BE2C (cell line): ENCODE measurements around the gene ANKRD11.
A peak's percentile ranks its signal among the peaks of the same experiment; 100 is the strongest.

Experiments used
- DNase-seq: peaks from one replicate; pipeline ENCODE4 v3.0.0-alpha.2; 2020
- H3K27me3 ChIP-seq: fragments of 250-450 bp; sonication (Bioruptor Pico); 2 replicates; pipeline ENCODE4 v1.5.1; 2020; ENCODE audit warnings: mild to moderate bottlenecking
- H3K36me3 ChIP-seq: fragments of 250-450 bp; sonication (Bioruptor Pico); 2 replicates; pipeline ENCODE4 v1.5.1; 2020; ENCODE audit warnings: mild to moderate bottlenecking
- H3K4me1 ChIP-seq: fragments of 250-450 bp; sonication (Bioruptor Pico); 2 replicates; pipeline ENCODE4 v1.5.1; 2020
- H3K4me3 ChIP-seq: 2 replicates; pipeline ENCODE4 v1.5.1; 2011; ENCODE audit warnings: low read depth, low read length
- H3K9me3 ChIP-seq: fragments of 250-450 bp; sonication (Bioruptor Pico); 2 replicates; pipeline ENCODE4 v1.5.1; 2020
- TF ChIP-seq, protein P1 (sequence below): IDR thresholded peaks from 2 replicates; pipeline ENCODE4 v1.5.1; 2012; ENCODE audit warnings: mild to moderate bottlenecking, low read depth, low read length

Gene ANKRD11

DNA sequence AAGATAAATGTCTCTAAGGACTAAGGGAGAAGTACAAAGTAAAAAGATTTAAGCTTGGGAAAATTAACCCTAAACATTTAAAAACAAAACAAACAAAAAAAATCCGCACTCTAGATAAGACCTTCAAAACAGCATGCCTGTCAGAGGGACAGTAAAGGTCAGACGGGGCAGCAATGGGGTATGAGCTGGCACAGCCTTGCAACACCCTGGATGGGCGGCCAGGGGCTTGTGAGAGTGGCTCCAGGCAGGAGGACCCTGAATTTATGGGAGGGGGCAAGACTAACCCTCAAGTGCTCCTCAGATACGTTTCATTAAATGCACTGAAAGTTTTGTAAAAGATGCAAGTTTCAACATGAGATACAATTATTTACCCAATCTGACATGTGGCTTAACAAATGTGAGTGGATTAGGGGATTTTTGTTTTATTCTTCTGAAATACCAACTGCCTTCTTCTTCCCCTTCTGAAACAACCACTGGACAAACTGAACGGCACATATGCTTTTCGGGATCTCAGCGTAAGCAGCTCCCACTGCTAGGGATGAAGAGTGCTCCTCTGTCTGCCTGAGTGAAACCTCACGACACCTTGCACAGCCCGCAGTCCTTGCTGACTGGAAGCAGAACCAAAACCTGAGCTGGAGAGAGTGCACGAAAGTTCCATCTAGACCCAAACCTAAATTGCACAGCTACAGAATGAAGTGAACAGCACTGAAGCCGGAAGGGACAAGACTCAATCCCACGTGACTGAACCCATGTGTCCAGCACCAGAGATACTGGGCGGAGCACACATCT is 128.4 kb downstream of the ANKRD11 start:
- TF ChIP-seq, protein P1, sequence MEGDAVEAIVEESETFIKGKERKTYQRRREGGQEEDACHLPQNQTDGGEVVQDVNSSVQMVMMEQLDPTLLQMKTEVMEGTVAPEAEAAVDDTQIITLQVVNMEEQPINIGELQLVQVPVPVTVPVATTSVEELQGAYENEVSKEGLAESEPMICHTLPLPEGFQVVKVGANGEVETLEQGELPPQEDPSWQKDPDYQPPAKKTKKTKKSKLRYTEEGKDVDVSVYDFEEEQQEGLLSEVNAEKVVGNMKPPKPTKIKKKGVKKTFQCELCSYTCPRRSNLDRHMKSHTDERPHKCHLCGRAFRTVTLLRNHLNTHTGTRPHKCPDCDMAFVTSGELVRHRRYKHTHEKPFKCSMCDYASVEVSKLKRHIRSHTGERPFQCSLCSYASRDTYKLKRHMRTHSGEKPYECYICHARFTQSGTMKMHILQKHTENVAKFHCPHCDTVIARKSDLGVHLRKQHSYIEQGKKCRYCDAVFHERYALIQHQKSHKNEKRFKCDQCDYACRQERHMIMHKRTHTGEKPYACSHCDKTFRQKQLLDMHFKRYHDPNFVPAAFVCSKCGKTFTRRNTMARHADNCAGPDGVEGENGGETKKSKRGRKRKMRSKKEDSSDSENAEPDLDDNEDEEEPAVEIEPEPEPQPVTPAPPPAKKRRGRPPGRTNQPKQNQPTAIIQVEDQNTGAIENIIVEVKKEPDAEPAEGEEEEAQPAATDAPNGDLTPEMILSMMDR = no peak
- Histone ChIP-seq H3K4me3 (no peak overlapping the region), H3K9me3 (no peaks in the 10 kb centered on the region), H3K4me1 (peaks cover 30% of the 10 kb centered on the region), H3K36me3 (peaks cover 4% of the 10 kb centered on the region; the same call in 1 of the 2 replicates), H3K27me3 (no peaks in the 10 kb centered on the region)
- DNase-seq = no peak

DNA sequence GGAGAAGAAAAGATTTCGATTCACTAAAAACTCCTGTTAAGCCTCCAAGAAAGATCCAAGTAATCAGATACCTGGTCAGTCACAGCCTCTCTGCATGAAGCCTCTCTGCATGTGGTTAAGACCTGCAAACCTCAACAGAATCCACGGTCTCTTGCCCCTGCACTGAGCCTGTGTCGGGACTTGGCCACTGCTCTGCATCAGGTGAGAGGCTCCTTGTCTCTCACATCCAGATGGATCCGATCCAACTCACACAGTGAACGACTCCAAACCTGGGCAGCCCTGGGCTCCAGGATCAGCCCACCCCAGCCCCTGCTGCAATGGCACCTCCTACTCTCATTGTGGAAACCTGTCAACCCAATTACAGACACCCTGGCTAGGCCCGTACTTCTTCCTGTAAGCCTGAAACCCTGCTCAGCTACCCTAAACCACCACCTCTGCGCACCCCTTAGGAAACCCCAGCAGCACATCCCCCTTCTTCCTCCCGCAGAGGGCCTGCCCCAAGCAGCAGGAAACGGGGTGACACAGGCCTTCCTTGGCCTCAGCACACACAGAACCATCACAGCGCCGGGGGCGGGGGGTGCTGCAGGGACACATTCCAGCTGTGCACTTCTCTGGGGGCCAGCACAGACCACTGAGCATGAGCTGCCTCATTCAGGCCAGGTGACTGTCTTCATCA is 129.5 kb downstream of the ANKRD11 start:
- Histone ChIP-seq H3K9me3 (no peaks in the 10 kb centered on the region), H3K4me3 (no peak overlapping the region), H3K36me3 (peaks cover 5% of the 10 kb centered on the region; the same call in 1 of the 2 replicates), H3K27me3 (no peaks in the 10 kb centered on the region), H3K4me1 (peaks cover 32% of the 10 kb centered on the region)
- DNase-seq = no peak
- TF ChIP-seq, protein P1 = no peak

DNA sequence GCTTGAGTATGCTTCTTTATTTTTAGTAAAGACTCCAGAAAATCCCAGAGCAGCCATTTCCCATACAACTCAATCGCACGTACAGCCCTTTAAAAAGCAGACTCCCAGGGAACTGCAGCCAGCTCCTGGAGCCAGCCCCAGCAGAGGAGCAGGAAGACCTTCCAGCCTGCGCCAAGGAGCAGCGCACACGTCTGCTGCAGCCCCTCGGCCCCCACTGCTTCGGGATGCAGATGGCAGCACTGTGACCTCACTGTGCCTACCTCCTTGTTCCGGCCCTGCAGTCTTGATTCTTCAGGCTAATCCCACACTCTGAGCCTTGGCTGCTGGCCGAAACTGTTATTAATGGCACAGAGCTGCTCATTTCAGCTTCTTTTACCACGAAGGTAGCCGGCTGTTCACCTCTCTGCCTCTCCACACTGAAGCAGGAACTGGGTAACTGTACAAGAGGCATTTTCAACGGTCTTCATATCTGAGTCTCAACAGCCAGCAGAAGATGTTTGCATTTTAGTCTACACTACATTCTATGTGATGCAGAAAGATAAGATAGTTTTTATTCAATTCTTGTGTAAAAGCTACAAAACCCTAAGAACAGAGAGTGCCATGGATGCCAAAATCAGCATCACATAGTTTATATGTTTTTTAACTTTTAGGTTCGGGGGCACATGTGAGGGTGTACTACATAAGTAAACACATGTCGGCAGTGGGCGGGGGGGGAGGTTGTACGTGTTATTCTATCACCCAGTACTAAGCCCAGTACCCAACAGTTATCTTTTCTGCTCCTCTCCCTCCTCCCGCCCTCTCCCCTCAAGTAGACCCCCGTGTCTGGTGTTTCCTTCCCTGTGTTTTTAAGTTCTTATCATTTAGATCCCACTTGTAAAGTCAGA is 130.9 kb downstream of the ANKRD11 start:
- Histone ChIP-seq H3K4me1 (peaks cover 25% of the 10 kb centered on the region), H3K36me3 (peaks cover 5% of the 10 kb centered on the region; the same call in 1 of the 2 replicates), H3K4me3 (no peak overlapping the region), H3K9me3 (no peaks in the 10 kb centered on the region), H3K27me3 (no peaks in the 10 kb centered on the region)
- peak; percentile 48 for DNase-seq
- TF ChIP-seq, protein P1 = no peak

DNA sequence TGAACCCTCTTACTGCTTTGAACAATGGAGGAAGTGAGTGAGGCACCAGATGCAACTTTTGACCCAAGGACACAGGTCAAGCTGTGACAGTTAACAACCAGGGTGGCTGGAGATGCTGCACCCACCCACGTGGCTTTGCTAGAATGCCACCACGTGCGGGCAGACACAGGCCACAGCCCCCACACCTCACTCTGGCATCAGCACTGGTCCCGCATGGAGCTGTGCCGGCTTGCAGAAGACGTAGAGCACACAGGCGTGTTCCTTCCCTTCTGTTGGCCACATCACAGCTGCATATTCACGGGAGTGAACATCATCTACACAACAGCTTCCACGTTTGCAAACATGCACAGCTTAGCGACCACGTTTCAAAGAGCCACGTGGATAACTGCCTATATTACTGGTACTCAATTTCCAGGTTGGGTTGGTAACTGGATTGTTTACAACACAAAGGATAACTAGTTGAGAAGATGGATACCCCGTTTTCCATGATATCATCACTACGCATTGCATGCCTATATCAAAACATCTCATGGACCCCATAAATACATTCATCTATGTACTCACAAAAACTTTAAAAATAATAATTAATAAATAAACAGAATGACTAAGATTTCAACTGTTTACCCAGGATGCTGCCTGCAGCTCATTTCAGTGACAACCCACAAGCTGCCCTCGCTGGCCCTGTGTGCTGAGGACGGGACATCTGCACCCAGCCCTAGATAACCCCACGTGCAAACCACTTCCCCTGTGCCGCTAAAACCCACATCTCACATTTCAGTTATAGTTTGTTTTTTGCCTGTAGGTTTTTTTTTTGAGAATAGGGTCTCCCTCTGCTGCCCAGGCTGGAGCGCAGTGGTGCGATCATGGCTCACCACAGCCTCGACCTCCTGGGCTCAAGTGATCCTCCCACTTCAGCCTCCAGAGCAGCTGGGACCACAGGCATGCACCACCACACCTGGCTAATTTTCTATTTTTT is 132.0 kb downstream of the ANKRD11 start:
- DNase-seq = no peak
- Histone ChIP-seq H3K9me3 (no peaks in the 10 kb centered on the region), H3K36me3 (peaks cover 5% of the 10 kb centered on the region; the same call in 1 of the 2 replicates), H3K4me3 (no peak overlapping the region), H3K27me3 (no peaks in the 10 kb centered on the region), H3K4me1 (peaks cover 20% of the 10 kb centered on the region)
- TF ChIP-seq, protein P1 = no peak

DNA sequence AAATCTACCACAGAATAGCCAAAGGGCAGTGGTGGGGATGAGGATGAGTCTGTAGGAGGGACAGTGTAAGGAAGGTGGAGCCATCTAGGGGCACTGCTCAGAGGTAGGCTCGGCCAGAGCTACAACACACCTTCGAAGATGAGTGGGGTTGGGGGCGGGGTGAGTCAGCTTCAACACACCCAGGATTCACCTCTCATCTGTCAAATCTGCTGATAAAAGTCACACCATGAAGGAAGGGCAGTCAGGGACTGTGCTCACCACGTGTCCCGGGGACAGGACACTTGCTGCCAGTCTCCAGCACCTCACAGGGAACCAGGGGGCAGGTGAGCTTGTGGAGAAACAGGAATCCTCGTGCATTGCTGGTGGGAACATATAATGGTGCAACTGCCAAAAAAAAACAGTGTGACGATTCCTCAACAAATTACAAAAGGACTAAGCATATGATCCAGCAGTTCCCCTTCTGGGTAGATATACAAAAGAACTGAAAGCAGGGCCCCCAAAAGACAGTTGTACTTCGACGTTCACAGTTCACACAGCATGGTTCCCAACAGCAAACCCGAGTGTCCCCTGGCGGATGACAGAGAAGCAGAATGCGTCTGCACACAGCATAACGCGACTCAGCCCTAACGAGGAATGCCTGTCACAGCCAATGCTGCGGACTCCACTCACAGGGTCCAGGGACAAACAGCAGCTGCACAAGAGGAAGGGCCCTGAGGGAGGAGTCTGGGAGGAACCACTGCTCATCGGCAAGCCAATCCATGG is 133.1 kb downstream of the ANKRD11 start:
- TF ChIP-seq, protein P1 = peak; percentile 69
- H3K4me3 ChIP-seq = no peak overlapping the region
- no peaks in the 10 kb centered on the region for H3K27me3 ChIP-seq
- peaks cover 8% of the 10 kb centered on the region for H3K36me3 ChIP-seq
- H3K9me3 ChIP-seq = no peaks in the 10 kb centered on the region
- DNase-seq = peak; percentile 92
- H3K4me1 ChIP-seq = peaks cover 20% of the 10 kb centered on the region
